ENCODE data around the gene NPTXR. TPM values are rescaled to one million over a fixed set of nuclear protein-coding genes. Genes with fewer than 3 reads are reported as not detected.

The NPTXR gene
- total and polyA plus RNA-seq, 2 of the 4 experiments (the other 2 are of a cell fraction) = 0.36 to 2.2 TPM

- no TSS peak for BruUV-seq (replicated peaks)
- H3K4ac ChIP-seq (ENCODE audit: low read depth, low read length) = no peak overlapping the region
- H3K36me3 ChIP-seq (ENCODE audit: control insufficient read depth, insufficient read depth, low read length) = peaks cover 6% of the 10 kb centered on the region
- no peak overlapping the region for H3K9ac ChIP-seq (ENCODE audit: low read depth, low read length)
- no peak overlapping the region for H2BK20ac ChIP-seq (ENCODE audit: low read depth, low read length)
- H3K14ac ChIP-seq (replicated peaks; ENCODE audit: low read depth, low read length) = no peak overlapping the region
- no peak overlapping the region for H3K27ac ChIP-seq (ENCODE audit: insufficient read depth, low read length)
- H3K9me1 ChIP-seq (ENCODE audit: insufficient read depth, low read length) = peaks cover 25% of the 10 kb centered on the region
- ATAC-seq (ENCODE audit: low read depth) = no peak
- peak overlapping the region in 1 of 2 experiments; percentile 89; a peak in 1 of 4 replicates for H4K8ac ChIP-seq (ENCODE audit: low read depth in 2 of 2, low read length in 2 of 2)
- no peak overlapping the region for H3K56ac ChIP-seq (ENCODE audit: extremely low read depth, insufficient read depth, low read length)
- H4K5ac ChIP-seq (ENCODE audit: low read depth, low read length) = peak overlapping the region; percentile 42; the same call in 1 of the 2 replicates
- peak; percentile 59 for DNase-seq
- H4K20me1 ChIP-seq (ENCODE audit: insufficient read depth, low read length) = no peaks in the 10 kb centered on the region
- H3K9me3 ChIP-seq (ENCODE audit: control insufficient read depth, insufficient read depth, low read length) = no peaks in the 10 kb centered on the region
- ChIA-PET CTCF (no interaction called here), POLR2A (ENCODE audit: unreplicated experiment) (no interaction called here)
- no peak overlapping the region for H2BK15ac ChIP-seq (ENCODE audit: low read depth, low read length)
- peaks cover 7 to 36% of the 10 kb centered on the region in 2 experiments for H3K79me1 ChIP-seq (ENCODE audit: low read depth in 1 of 2, low read length in 2 of 2)
- H3K4me1 ChIP-seq (ENCODE audit: control insufficient read depth, insufficient read depth, low read length) = peaks cover 9% of the 10 kb centered on the region
- no peak overlapping the region for H2BK5ac ChIP-seq (ENCODE audit: low read depth, low read length, poor library complexity, severe bottlenecking)
- no peak overlapping the region for H4K91ac ChIP-seq (ENCODE audit: insufficient read depth, low read depth, low read length)
- no peak overlapping the region for H3K18ac ChIP-seq (ENCODE audit: low read depth, low read length)
- H2BK120ac ChIP-seq (ENCODE audit: low read depth, low read length) = no peak overlapping the region
- H3K23ac ChIP-seq (ENCODE audit: low read depth, low read length) = peak overlapping the region; percentile 72; the same call in 1 of the 2 replicates
- in situ Hi-C loops (cut with MboI; ENCODE audit: low sequenced_read_pairs) = no loop called here
- H2AK9ac ChIP-seq (replicated peaks; ENCODE audit: low read depth, low read length, poor library complexity) = no peak overlapping the region
- H3K4me3 ChIP-seq (ENCODE audit: insufficient read depth, low read depth, low read length) = peak overlapping the region; percentile 73; the same call in 1 of the 2 replicates
- H3K27me3 ChIP-seq (ENCODE audit: control insufficient read depth, insufficient read depth, low read length) = no peaks in the 10 kb centered on the region; the same call in 1 of the 2 replicates
- TF ChIP-seq CHD1 (IDR thresholded peaks at IDR 0.05; ENCODE audit: low read depth, low read length) = no peak
- TF ChIP-seq BHLHE40 (IDR thresholded peaks at IDR 0.05; ENCODE audit: low read depth, low read length) = 0 out of 2 replicates have a peak, but pooled peaks have one; percentile 27
- peak; percentile 39; the same call in 1 of the 2 replicates for TF ChIP-seq FOS (IDR thresholded peaks at IDR 0.05; ENCODE audit: low read depth, low read length)
- no peak for TF ChIP-seq SMC3 (IDR thresholded peaks at IDR 0.05; ENCODE audit: low read depth, low read length)
- TF ChIP-seq RCOR1 (IDR thresholded peaks at IDR 0.05; ENCODE audit: insufficient replicate concordance, low read length) = peak; percentile 20
- no peak overlapping the region for H2AFZ ChIP-seq (replicated peaks; ENCODE audit: low read length, poor library complexity)
- WGBS, 2 experiments (ENCODE audit: extremely low coverage in 2 of 2, insufficient read length in 1 of 2) = no CpG with 5 or more reads among the region's 4 CpGs
- H2AK5ac ChIP-seq (ENCODE audit: low read depth, low read length) = no peak overlapping the region
- H3K4me2 ChIP-seq (ENCODE audit: low read depth, low read length) = peak overlapping the region; percentile 99
- dilution Hi-C loops (cut with HindIII; ENCODE audit: low sequenced_read_pairs, unreplicated experiment) = no loop called here
- intact Hi-C loops (cut with micrococcal nuclease) = no loop called here
Measured at GRCh38 chr22:38792833-38793232, 51.0 kb downstream of the NPTXR start.

Data from IMR-90 (cell line).